Measurements from ENCODE around the gene BCL2A1. TPM values are rescaled to one million over a fixed set of nuclear protein-coding genes. Genes with fewer than 3 reads are reported as not detected.

The BCL2A1 gene
- total RNA-seq, 4 donors from 2014 or later = 16.2 TPM; not detected in 3

- intact Hi-C loops (cut with DNase I) = no loop called here
- 69% methylated on average over 6 of the region's 7 CpGs for WGBS
- Histone ChIP-seq H3K36me3 (no peaks in the 10 kb centered on the region), H3K27me3 (no peaks in the 10 kb centered on the region), H3K4me1 (peaks cover 0 to 7% (median 4%) of the 10 kb centered on the region in 4 donors), H3K4me3 (no peak overlapping the region), H3K27ac (replicated peaks in 1 of 4) (no peak overlapping the region), H3K9me3 (no peaks in the 10 kb centered on the region)
- DNase-seq (ENCODE audit: extremely low spot score) = no peak
- TF ChIP-seq POLR2A (IDR thresholded peaks at IDR 0.05; ENCODE audit: low read depth) (no peak), POLR2AphosphoS5 (IDR thresholded peaks at IDR 0.05) (no peak), EP300 (IDR thresholded peaks at IDR 0.05) (no peak), CTCF (IDR thresholded peaks at IDR 0.05) (no peak)
Observed at GRCh38 chr15:79981831-79982455, 10.9 kb upstream of the BCL2A1 start.

- Histone ChIP-seq H3K4me3 (no peak overlapping the region), H3K27me3 (no peaks in the 10 kb centered on the region), H3K9me3 (no peaks in the 10 kb centered on the region), H3K27ac (replicated peaks in 1 of 4) (peak overlapping the region in 2 of 4 donors; percentile 13 to 30), H3K36me3 (no peaks in the 10 kb centered on the region), H3K4me1 (peaks cover 0 to 7% (median 4%) of the 10 kb centered on the region in 4 donors)
- no peak for DNase-seq (ENCODE audit: extremely low spot score)
- WGBS = 67% methylated on average over 5 of the region's 5 CpGs
- TF ChIP-seq POLR2A (IDR thresholded peaks at IDR 0.05; ENCODE audit: low read depth) = no peak
- TF ChIP-seq CTCF (IDR thresholded peaks at IDR 0.05) = no peak
- no peak for TF ChIP-seq EP300 (IDR thresholded peaks at IDR 0.05)
- TF ChIP-seq POLR2AphosphoS5 (IDR thresholded peaks at IDR 0.05) = no peak
- intact Hi-C loops (cut with DNase I) = no loop called here
Observed at GRCh38 chr15:79978655-79979514, 7.9 kb upstream of the BCL2A1 start.

- H3K9me3 ChIP-seq = no peaks in the 10 kb centered on the region
- DNase-seq (ENCODE audit: extremely low spot score) = no peak
- no peak for TF ChIP-seq CTCF (IDR thresholded peaks at IDR 0.05)
- TF ChIP-seq POLR2A (IDR thresholded peaks at IDR 0.05; ENCODE audit: low read depth) = no peak
- TF ChIP-seq EP300 (IDR thresholded peaks at IDR 0.05) = no peak
- TF ChIP-seq POLR2AphosphoS5 (IDR thresholded peaks at IDR 0.05) = no peak
- H3K4me1 ChIP-seq = peaks cover 0 to 7% (median 4%) of the 10 kb centered on the region in 4 donors
- H3K27me3 ChIP-seq = no peaks in the 10 kb centered on the region
- 79% methylated on average over 6 of the region's 6 CpGs for WGBS
- H3K36me3 ChIP-seq = no peaks in the 10 kb centered on the region
- H3K27ac ChIP-seq (replicated peaks in 1 of 4) = peak overlapping the region in 2 of 4 donors; percentile 13 to 30
- H3K4me3 ChIP-seq = no peak overlapping the region
- intact Hi-C loops (cut with DNase I) = no loop called here
Observed at GRCh38 chr15:79978260-79978654, 7.3 kb upstream of the BCL2A1 start.

GRCh38 chr15:79977431-79978054 lies 6.5 kb upstream of the BCL2A1 start:
- no peak for TF ChIP-seq POLR2A (IDR thresholded peaks at IDR 0.05; ENCODE audit: low read depth)
- no peak for TF ChIP-seq POLR2AphosphoS5 (IDR thresholded peaks at IDR 0.05)
- TF ChIP-seq EP300 (IDR thresholded peaks at IDR 0.05) = no peak
- WGBS = 77% methylated on average over 9 of the region's 9 CpGs
- DNase-seq (ENCODE audit: extremely low spot score) = no peak
- Histone ChIP-seq H3K4me3 (no peak overlapping the region), H3K27ac (replicated peaks in 1 of 4) (peak overlapping the region in 1 of 4 donors; percentile 26), H3K36me3 (no peaks in the 10 kb centered on the region), H3K4me1 (peaks cover 0 to 7% (median 4%) of the 10 kb centered on the region in 4 donors), H3K27me3 (no peaks in the 10 kb centered on the region), H3K9me3 (no peaks in the 10 kb centered on the region)
- intact Hi-C loops (cut with DNase I) = no loop called here
